Pulmonary artery endothelial cell (primary cell): ENCODE results near the gene CELA2B. TPM values are rescaled to one million over a fixed set of nuclear protein-coding genes. Genes with fewer than 3 reads are reported as not detected.

ENCODE experiments used
- DNase-seq: peaks from one replicate; pipeline ENCODE4 v3.0.0-alpha.2; 2011; ENCODE audit warnings: low read depth, low spot score
- total RNA-seq: library from RNA; depleted of rRNA; stranded (reverse); fragments of >200 nt; gene quantifications from 2 replicates; pipeline ENCODE4 v1.2.3, GENCODE V29; 2014

CELA2B gene
- total RNA-seq, 1 donor from 2014 or later: not detected

DNA sequence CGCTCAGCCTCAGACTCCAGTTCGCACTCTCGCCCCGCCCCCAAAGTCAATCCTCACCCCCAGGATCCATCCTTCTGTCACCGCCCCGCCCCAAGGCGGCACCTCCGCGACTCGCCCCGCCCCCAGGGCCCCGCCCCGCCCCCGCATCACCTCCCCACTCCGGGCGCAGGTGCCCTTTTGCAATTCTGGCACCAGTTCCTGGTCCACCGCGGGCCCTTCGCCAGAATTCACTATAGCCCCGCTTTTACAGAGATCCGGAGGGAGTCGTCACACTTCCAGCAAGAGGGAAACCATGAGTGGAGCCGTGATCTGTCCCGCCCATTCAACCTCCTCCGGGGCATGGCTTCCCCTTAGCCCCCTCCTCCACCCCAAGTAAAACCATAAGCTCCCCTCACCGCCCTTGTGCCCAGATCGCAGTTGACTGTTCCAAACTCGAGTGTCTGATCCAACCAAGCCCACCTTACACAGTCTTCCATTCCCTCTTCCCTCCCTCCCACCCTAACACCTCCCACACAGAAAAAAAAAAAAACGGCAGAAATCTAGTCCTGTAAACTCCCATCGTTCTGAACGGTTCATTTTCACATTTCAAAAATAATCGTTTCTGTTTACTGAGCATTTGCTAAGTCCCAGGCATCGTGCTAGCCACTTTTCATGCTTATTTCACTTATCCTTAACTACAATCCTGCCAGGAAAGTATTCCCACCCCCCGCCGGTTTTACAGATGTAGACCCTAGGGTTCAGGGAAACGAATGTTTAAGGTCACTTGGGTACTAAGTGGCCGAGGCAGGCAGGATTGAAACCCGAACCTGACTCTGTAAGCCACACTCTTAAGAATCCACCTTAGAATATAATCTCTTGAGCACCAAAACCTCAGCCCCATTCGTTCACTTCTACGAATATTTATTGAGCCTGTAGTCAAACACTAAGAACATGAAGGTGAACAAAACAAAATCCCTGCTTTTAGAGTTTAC is 49.4 kb downstream of the CELA2B start:
- DNase-seq: peak; percentile 95

- no peak for DNase-seq
Observed at GRCh38 chr1:15526021-15526489, 50.2 kb downstream of the CELA2B start.

DNA sequence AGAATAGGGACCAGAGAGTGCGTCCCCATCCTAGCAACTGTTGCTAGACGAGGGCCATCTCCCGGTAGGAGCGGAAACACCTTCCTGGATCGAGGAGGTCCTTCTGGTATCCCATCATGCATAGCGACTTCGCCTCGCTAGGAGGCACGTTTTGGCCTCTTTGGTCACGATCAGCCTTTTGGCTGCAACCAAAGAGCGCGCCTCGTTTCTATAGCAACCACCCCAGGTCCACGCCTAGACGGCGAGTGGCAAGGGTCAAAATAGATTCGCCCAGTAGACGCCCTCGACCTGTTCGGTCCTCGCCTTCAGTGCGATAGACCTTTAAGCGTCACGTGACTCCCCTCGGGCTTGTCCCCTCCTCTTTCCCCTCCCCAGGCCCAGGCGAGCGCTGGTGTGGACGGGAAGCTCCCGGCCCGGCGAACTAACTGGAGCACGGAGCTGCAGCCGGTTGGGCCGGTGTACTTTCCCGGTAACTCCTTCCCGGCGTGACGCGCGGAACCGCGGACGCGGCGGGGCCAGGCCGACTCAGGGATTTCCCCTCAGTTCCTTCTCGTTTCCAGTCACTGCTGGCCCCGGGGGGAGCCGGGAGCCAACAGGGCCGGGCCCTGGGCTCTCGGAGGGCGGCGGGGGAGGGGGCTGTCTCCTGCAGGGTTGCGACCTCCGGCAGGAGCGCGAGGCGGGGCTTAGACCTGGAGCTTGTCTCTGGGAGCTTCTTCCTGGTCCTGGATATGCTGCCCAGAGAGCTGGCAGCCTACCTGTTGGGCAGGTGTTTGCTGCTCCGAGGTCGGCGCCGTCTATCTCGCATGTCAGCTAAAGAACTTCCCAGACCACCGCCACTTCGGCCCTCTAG is 50.8 kb downstream of the CELA2B start, which contains the start of gene DNAJC16:
TSS of gene DNAJC16 (plus strand) at position 359 of the 850 bp plus-strand sequence. CDS start 2,258 bp downstream, outside the sequence.
- DNase-seq: peak; percentile 100

DNA sequence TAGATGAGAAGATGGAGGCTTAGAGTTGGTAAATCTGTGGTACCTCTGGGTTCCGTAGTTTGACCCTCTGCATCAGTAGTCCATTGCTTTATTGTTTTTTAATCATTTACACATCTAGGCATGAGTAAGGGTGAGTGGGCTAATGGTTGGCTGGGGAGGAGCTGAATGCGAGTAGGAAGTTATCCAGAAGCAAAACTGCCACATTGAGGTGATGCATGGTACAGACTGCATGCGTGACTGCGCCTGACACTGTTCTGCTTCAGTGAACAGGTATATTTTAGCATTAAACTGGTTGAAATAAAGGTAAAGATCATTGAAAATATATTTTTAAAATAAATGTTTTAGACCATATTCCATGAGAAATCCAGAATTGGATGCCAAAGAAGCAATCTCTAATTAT is 55.1 kb downstream of the CELA2B start:
- no peak for DNase-seq

DNA sequence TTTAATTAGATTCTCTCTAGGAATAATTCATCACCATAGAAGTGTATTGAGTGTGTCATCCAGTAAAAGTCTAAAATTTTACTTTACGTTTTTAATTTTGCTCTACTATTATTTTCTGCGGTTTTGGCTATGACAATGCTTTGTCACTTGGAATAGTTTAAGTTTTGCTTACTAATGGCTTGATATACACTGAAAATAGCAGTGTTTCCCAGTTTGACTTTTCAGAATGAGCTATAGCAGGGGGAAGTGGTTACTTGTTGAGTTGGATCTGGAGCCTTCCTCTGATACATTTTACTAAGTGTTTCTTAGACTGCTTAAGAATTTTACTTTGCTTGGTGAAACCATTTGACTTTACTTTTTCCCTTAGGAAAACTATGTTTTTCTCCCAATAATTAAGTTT is 55.8 kb downstream of the CELA2B start:
- DNase-seq: no peak

DNA sequence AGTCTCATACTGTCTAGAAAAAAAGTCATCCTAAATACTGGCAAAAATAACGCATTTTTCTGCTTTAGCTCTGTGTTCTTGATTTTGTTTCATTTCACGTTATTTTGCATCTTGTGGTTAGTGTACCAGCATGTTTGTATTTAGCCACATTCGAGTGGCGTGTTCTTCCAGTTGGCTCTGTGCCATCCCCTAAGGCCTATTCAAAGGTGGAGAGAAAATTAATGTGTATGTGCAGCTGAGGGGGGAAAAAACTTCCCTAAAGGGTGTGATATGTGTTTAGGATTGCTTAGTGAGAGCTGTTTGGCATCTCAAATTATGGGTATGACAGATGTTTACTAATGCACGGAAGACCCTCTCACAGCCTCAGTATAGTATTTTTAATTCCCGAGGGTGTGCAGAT is 62.9 kb downstream of the CELA2B start:
- no peak for DNase-seq

- DNase-seq: no peak
Observed at GRCh38 chr1:15540186-15540585, 64.3 kb downstream of the CELA2B start.

Other genes with a start within 250 kb of the CELA2B start
- gene FHAD1, start 228.9 kb upstream of the CELA2B start, total RNA-seq: 0.20 and 0.25 TPM in 2 replicates
- 72.2 and 74.3 TPM in 2 replicates for gene EFHD2, start 66.2 kb upstream of the CELA2B start, total RNA-seq
- 0.07 TPM in 1 of 2 replicates, not detected in the other for gene CTRC, start 37.7 kb upstream of the CELA2B start, total RNA-seq
- gene CELA2A, start 19.4 kb upstream of the CELA2B start, total RNA-seq: not detected in 2 replicates
- 4.2 and 6.3 TPM in 2 replicates for gene CASP9, start 48.1 kb downstream of the CELA2B start, total RNA-seq
- gene DNAJC16, start 50.7 kb downstream of the CELA2B start, total RNA-seq: 13.1 and 17.4 TPM in 2 replicates
- gene AGMAT, start 108.9 kb downstream of the CELA2B start, total RNA-seq: 1.4 and 1.5 TPM in 2 replicates
- 14.2 and 21.3 TPM in 2 replicates for gene DDI2, start 141.4 kb downstream of the CELA2B start, total RNA-seq
- 49.8 and 57.6 TPM in 2 replicates for gene PLEKHM2, start 208.2 kb downstream of the CELA2B start, total RNA-seq